Measurements from ENCODE around the gene CNTNAP2.

GRCh38 chr7:147525325-147525724, 1408.7 kb downstream of the CNTNAP2 start:
- TF ChIP-seq, protein P1, sequence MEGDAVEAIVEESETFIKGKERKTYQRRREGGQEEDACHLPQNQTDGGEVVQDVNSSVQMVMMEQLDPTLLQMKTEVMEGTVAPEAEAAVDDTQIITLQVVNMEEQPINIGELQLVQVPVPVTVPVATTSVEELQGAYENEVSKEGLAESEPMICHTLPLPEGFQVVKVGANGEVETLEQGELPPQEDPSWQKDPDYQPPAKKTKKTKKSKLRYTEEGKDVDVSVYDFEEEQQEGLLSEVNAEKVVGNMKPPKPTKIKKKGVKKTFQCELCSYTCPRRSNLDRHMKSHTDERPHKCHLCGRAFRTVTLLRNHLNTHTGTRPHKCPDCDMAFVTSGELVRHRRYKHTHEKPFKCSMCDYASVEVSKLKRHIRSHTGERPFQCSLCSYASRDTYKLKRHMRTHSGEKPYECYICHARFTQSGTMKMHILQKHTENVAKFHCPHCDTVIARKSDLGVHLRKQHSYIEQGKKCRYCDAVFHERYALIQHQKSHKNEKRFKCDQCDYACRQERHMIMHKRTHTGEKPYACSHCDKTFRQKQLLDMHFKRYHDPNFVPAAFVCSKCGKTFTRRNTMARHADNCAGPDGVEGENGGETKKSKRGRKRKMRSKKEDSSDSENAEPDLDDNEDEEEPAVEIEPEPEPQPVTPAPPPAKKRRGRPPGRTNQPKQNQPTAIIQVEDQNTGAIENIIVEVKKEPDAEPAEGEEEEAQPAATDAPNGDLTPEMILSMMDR (IDR thresholded peaks at IDR 0.05) = no peak
- no peak for TF ChIP-seq POLR2A (IDR thresholded peaks at IDR 0.05)

All from testis (tissue), 2 donors.